ENCODE measurements around the gene HBG1.

Gene HBG1

GRCh38 chr11:5275369-5276110 lies 25.9 kb upstream of the HBG1 start:
- Histone ChIP-seq H3K36me3 (ENCODE audit: control insufficient read depth, insufficient read depth, low read length) (no peaks in the 10 kb centered on the region), H3K4me2 (ENCODE audit: low read length) (no peak overlapping the region), H3K18ac (ENCODE audit: low read length) (no peak overlapping the region), H3K23ac (ENCODE audit: low read length) (no peak overlapping the region), H3K56ac (ENCODE audit: low read length) (no peak overlapping the region), H3K79me1 (ENCODE audit: low read length) (no peaks in the 10 kb centered on the region), H4K5ac (ENCODE audit: low read length) (no peak overlapping the region), H3K4ac (ENCODE audit: low read depth, low read length) (no peak overlapping the region), H2AK5ac (ENCODE audit: low read length) (no peak overlapping the region), H3K27ac (ENCODE audit: low read depth, low read length) (no peak overlapping the region), H2BK120ac (ENCODE audit: low read depth, low read length) (no peak overlapping the region), H3K79me2 (ENCODE audit: control insufficient read depth, insufficient read depth, low read length) (no peaks in the 10 kb centered on the region), H3K4me3 (ENCODE audit: low read length) (no peak overlapping the region), H3K27me3 (ENCODE audit: insufficient read depth, low read length, poor library complexity) (no peaks in the 10 kb centered on the region), H4K8ac (ENCODE audit: low read depth, low read length) (no peak overlapping the region), H3K4me1 (ENCODE audit: control insufficient read depth, low read depth, low read length) (peaks cover under 1% of the 10 kb centered on the region), H2BK15ac (replicated peaks; ENCODE audit: low read depth) (no peak overlapping the region), H2BK5ac (ENCODE audit: low read length) (no peak overlapping the region), H3K9ac (ENCODE audit: low read length) (no peak overlapping the region)
- DNase-seq = peak; percentile 22
- WGBS (ENCODE audit: extremely low coverage, insufficient coverage, low lambda C conversion rate) = no CpG with 5 or more reads among the region's 6 CpGs

- Histone ChIP-seq H3K9ac (ENCODE audit: low read length) (no peak overlapping the region), H3K79me1 (ENCODE audit: low read length) (no peaks in the 10 kb centered on the region), H4K8ac (ENCODE audit: low read depth, low read length) (no peak overlapping the region), H4K5ac (ENCODE audit: low read length) (no peak overlapping the region), H3K4me3 (ENCODE audit: low read length) (no peak overlapping the region), H2AK5ac (ENCODE audit: low read length) (no peak overlapping the region), H2BK5ac (ENCODE audit: low read length) (no peak overlapping the region), H3K27me3 (ENCODE audit: insufficient read depth, low read length, poor library complexity) (no peaks in the 10 kb centered on the region), H3K4ac (ENCODE audit: low read depth, low read length) (no peak overlapping the region), H2BK15ac (replicated peaks; ENCODE audit: low read depth) (no peak overlapping the region), H3K23ac (ENCODE audit: low read length) (no peak overlapping the region), H2BK120ac (ENCODE audit: low read depth, low read length) (no peak overlapping the region), H3K27ac (ENCODE audit: low read depth, low read length) (no peak overlapping the region), H3K4me2 (ENCODE audit: low read length) (no peak overlapping the region), H3K18ac (ENCODE audit: low read length) (no peak overlapping the region), H3K79me2 (ENCODE audit: control insufficient read depth, insufficient read depth, low read length) (no peaks in the 10 kb centered on the region), H3K56ac (ENCODE audit: low read length) (no peak overlapping the region), H3K36me3 (ENCODE audit: control insufficient read depth, insufficient read depth, low read length) (no peaks in the 10 kb centered on the region), H3K4me1 (ENCODE audit: control insufficient read depth, low read depth, low read length) (no peaks in the 10 kb centered on the region)
- peak; percentile 58 for DNase-seq
- WGBS (ENCODE audit: extremely low coverage, insufficient coverage, low lambda C conversion rate) = no CpG with 5 or more reads among the region's 5 CpGs
These were observed 24.7 kb upstream of the HBG1 start for GRCh38 chr11:5274395-5274794.

DNA sequence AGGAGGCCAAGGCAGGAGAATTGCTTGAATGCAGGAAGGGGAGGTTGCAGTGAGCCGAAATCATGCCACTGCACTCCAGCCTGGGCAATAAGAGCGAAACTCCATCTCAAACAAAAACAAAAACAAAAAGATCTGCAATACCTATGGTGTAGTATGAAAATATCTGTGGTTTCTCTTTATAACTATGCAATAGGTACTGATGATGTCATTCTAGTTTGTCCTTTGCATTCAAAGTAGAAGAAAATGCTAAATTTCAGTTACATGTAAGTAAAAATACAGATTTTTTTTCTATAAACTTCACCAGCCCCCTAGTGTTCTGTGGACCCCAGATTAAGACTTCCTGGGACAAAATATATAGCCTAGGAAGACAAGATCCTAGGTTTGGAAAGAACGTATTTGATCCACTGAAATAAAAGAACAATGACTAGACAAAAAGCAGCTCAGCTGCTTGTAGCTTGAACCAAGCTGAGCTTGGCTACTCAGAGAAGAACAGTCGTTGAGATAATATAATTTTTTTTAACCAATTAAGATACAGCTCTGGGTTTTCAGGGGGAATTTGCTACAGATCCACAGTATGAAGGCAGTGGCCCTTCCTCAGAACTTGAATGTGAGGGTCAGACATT lies 22.8 kb upstream of the HBG1 start:
- Histone ChIP-seq H2BK5ac (ENCODE audit: low read length) (no peak overlapping the region), H3K27ac (ENCODE audit: low read depth, low read length) (no peak overlapping the region), H3K79me1 (ENCODE audit: low read length) (no peaks in the 10 kb centered on the region), H3K27me3 (ENCODE audit: insufficient read depth, low read length, poor library complexity) (no peaks in the 10 kb centered on the region), H3K56ac (ENCODE audit: low read length) (no peak overlapping the region), H3K4ac (ENCODE audit: low read depth, low read length) (no peak overlapping the region), H3K79me2 (ENCODE audit: control insufficient read depth, insufficient read depth, low read length) (no peaks in the 10 kb centered on the region), H2BK15ac (replicated peaks; ENCODE audit: low read depth) (no peak overlapping the region), H2BK120ac (ENCODE audit: low read depth, low read length) (no peak overlapping the region), H3K4me3 (ENCODE audit: low read length) (no peak overlapping the region), H3K4me1 (ENCODE audit: control insufficient read depth, low read depth, low read length) (no peaks in the 10 kb centered on the region), H3K18ac (ENCODE audit: low read length) (no peak overlapping the region), H3K4me2 (ENCODE audit: low read length) (no peak overlapping the region), H3K36me3 (ENCODE audit: control insufficient read depth, insufficient read depth, low read length) (no peaks in the 10 kb centered on the region), H3K23ac (ENCODE audit: low read length) (no peak overlapping the region), H3K9ac (ENCODE audit: low read length) (no peak overlapping the region), H4K5ac (ENCODE audit: low read length) (no peak overlapping the region), H4K8ac (ENCODE audit: low read depth, low read length) (no peak overlapping the region), H2AK5ac (ENCODE audit: low read length) (no peak overlapping the region)
- no peak for DNase-seq
- WGBS (ENCODE audit: extremely low coverage, insufficient coverage, low lambda C conversion rate) = no CpG with 5 or more reads among the region's 4 CpGs

DNA sequence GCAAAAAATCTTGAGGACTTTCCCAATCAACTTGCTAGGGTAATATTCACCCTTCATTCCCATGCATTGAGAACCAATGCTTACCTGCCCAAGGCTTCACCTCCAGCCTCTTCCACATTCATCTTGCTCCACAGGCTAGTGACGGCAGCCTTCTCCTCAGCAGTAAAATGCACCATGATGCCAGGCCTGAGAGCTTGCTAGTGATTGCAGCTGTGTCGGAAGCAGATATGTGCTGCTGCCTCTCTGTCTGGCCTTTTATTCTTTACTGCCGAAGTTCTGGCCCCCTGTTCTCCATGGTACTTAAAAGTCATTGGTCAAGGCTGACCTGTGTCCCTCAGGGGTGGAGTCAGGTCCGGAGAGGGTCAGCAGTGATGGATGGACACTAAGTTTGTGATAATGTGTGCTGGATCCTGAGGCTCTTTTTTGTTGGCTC lies 20.1 kb upstream of the HBG1 start, which contains the start of gene HBE1:
Gene HBE1 (minus strand): TSS at position 231 of the 433 bp plus-strand sequence. CDS start 55 bp downstream, at position 176.
- Histone ChIP-seq H3K9ac (ENCODE audit: low read length) (no peak within 1 kb of the TSS), H3K36me3 (ENCODE audit: control insufficient read depth, insufficient read depth, low read length) (no peaks in the 10 kb centered on the region), H3K56ac (ENCODE audit: low read length) (no peak within 1 kb of the TSS)

DNA sequence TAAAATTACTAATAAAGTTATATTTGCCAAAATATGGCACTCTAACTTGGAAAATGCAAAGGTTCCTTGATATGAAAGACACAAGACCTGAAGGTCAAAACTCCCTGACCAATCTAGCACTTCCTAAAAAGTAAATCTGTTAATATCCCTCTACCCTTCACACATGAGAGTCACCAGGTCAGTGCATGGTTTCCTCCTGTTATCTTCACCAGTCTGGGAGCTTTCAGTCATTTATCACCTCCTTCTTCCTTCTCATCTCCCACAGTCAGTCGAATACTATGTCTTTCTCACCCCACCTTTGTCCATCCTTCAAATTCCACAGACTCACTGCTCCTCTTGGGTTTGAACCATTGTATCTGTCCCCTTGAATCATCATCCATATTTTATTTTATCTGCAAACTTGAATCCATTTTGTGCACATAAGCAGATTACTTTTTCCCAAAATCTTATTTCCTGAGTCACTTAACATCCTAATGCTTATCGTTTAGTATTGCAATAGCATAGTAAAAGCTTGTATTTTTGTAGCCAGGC lies 17.4 kb upstream of the HBG1 start:
- no peak overlapping the region for H3K4me2 ChIP-seq (ENCODE audit: low read length)
- no peak overlapping the region for H2BK120ac ChIP-seq (ENCODE audit: low read depth, low read length)
- H3K4ac ChIP-seq (ENCODE audit: low read depth, low read length) = no peak overlapping the region
- H4K5ac ChIP-seq (ENCODE audit: low read length) = no peak overlapping the region
- DNase-seq = no peak
- no peak overlapping the region for H4K8ac ChIP-seq (ENCODE audit: low read depth, low read length)
- no peak overlapping the region for H3K18ac ChIP-seq (ENCODE audit: low read length)
- no peak overlapping the region for H3K4me3 ChIP-seq (ENCODE audit: low read length)
- H3K79me1 ChIP-seq (ENCODE audit: low read length) = no peaks in the 10 kb centered on the region
- no peak overlapping the region for H3K56ac ChIP-seq (ENCODE audit: low read length)
- H2BK5ac ChIP-seq (ENCODE audit: low read length) = no peak overlapping the region
- H3K4me1 ChIP-seq (ENCODE audit: control insufficient read depth, low read depth, low read length) = no peaks in the 10 kb centered on the region
- WGBS (ENCODE audit: extremely low coverage, insufficient coverage, low lambda C conversion rate) = no CpG with 5 or more reads among the region's 2 CpGs
- H2BK15ac ChIP-seq (replicated peaks; ENCODE audit: low read depth) = no peak overlapping the region
- no peaks in the 10 kb centered on the region for H3K79me2 ChIP-seq (ENCODE audit: control insufficient read depth, insufficient read depth, low read length)
- no peak overlapping the region for H3K9ac ChIP-seq (ENCODE audit: low read length)
- no peak overlapping the region for H3K27ac ChIP-seq (ENCODE audit: low read depth, low read length)
- no peak overlapping the region for H3K23ac ChIP-seq (ENCODE audit: low read length)
- no peaks in the 10 kb centered on the region for H3K36me3 ChIP-seq (ENCODE audit: control insufficient read depth, insufficient read depth, low read length)
- H3K27me3 ChIP-seq (ENCODE audit: insufficient read depth, low read length, poor library complexity) = no peaks in the 10 kb centered on the region
- no peak overlapping the region for H2AK5ac ChIP-seq (ENCODE audit: low read length)

More for the DNA sequence above, 20.1 kb upstream of the HBG1 start, which contains the start of gene HBE1:
- no peaks in the 10 kb centered on the region for H3K27me3 ChIP-seq (ENCODE audit: insufficient read depth, low read length, poor library complexity)
- H3K27ac ChIP-seq (ENCODE audit: low read depth, low read length) = no peak within 1 kb of the TSS
- H2BK120ac ChIP-seq (ENCODE audit: low read depth, low read length) = no peak within 1 kb of the TSS
- no peaks in the 10 kb centered on the region for H3K4me1 ChIP-seq (ENCODE audit: control insufficient read depth, low read depth, low read length)
- no peak within 1 kb of the TSS for H4K5ac ChIP-seq (ENCODE audit: low read length)
- H3K4me2 ChIP-seq (ENCODE audit: low read length) = no peak within 1 kb of the TSS
- no peak within 1 kb of the TSS for H4K8ac ChIP-seq (ENCODE audit: low read depth, low read length)
- H3K79me1 ChIP-seq (ENCODE audit: low read length) = no peaks in the 10 kb centered on the region
- no peak within 1 kb of the TSS for H2BK15ac ChIP-seq (replicated peaks; ENCODE audit: low read depth)
- H3K23ac ChIP-seq (ENCODE audit: low read length) = no peak within 1 kb of the TSS
- no peak within 1 kb of the TSS for H2AK5ac ChIP-seq (ENCODE audit: low read length)
- H3K4me3 ChIP-seq (ENCODE audit: low read length) = no peak within 1 kb of the TSS
- no CpG with 5 or more reads among the region's 4 CpGs for WGBS (ENCODE audit: extremely low coverage, insufficient coverage, low lambda C conversion rate)
- no peak for DNase-seq
- no peak within 1 kb of the TSS for H3K4ac ChIP-seq (ENCODE audit: low read depth, low read length)
- H3K79me2 ChIP-seq (ENCODE audit: control insufficient read depth, insufficient read depth, low read length) = no peaks in the 10 kb centered on the region
- no peak within 1 kb of the TSS for H3K18ac ChIP-seq (ENCODE audit: low read length)
- H2BK5ac ChIP-seq (ENCODE audit: low read length) = no peak within 1 kb of the TSS

Data from mesendoderm (in vitro differentiated cells).